ENCODE data around the gene ROBO4.

DNA sequence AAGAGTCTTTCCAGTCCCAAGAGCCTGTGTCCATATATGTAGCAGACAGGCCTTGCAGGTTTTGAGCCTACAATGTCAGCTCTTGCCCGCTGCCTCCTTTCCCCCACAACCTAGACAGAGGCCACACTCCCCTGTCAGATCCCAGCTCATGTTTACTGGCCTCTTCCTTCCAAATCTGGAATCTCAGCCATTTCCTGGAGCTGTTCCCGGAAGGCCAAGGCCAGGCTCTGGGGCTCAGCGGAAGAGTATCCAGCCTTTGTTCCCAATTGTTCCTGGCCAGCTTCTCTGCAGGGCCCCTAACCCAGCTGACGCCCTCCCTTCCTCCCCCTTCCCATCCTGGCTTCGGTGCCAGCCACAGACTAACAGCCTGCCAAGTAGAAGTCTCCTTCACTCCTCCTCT, 1.0 kb upstream of the ROBO4 start:
- TF ChIP-seq, protein P1, sequence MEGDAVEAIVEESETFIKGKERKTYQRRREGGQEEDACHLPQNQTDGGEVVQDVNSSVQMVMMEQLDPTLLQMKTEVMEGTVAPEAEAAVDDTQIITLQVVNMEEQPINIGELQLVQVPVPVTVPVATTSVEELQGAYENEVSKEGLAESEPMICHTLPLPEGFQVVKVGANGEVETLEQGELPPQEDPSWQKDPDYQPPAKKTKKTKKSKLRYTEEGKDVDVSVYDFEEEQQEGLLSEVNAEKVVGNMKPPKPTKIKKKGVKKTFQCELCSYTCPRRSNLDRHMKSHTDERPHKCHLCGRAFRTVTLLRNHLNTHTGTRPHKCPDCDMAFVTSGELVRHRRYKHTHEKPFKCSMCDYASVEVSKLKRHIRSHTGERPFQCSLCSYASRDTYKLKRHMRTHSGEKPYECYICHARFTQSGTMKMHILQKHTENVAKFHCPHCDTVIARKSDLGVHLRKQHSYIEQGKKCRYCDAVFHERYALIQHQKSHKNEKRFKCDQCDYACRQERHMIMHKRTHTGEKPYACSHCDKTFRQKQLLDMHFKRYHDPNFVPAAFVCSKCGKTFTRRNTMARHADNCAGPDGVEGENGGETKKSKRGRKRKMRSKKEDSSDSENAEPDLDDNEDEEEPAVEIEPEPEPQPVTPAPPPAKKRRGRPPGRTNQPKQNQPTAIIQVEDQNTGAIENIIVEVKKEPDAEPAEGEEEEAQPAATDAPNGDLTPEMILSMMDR (IDR thresholded peaks at IDR 0.05): no peak
- TF ChIP-seq POLR2AphosphoS5 (IDR thresholded peaks at IDR 0.05) (no peak), POLR2A (IDR thresholded peaks at IDR 0.05) (no peak)
